DND-41 (cell line): ENCODE results near the gene GSDMA.

Experiments used
- CTCF ChIP-seq: IDR thresholded peaks from 2 replicates; pipeline ENCODE4 v1.5.1; 2012; ENCODE audit warnings: borderline replicate concordance, low read length, moderate library complexity, mild to moderate bottlenecking; ENCODE audit not compliant: poor library complexity, severe bottlenecking; ENCODE audit errors: extremely low read depth
- EZH2 ChIP-seq: IDR thresholded peaks from 3 replicates; pipeline ENCODE4 v1.6.1; 2012; ENCODE audit warnings: borderline replicate concordance, low read depth, mild to moderate bottlenecking, moderate library complexity, low read length, inconsistent platforms; ENCODE audit not compliant: severe bottlenecking

- no peak for TF ChIP-seq CTCF
- no peak for TF ChIP-seq EZH2
Observed at GRCh38 chr17:39996800-39997199, 34.0 kb downstream of the GSDMA start.
